Stimulated activated CD4-positive, alpha-beta T cell treated with anti-CD3 and anti-CD28 coated beads, Interleukin-4, amount 100 ng/mL, for 48 hours (primary cell): ENCODE measurements around the gene ARAP1.

Experiments
- DNase-seq, 2 donors: peaks; one replicate each; pipeline ENCODE4 v3.0.0-alpha.2; 2020; ENCODE audit warnings: low read depth in 2 of 2

ARAP1 gene

DNA sequence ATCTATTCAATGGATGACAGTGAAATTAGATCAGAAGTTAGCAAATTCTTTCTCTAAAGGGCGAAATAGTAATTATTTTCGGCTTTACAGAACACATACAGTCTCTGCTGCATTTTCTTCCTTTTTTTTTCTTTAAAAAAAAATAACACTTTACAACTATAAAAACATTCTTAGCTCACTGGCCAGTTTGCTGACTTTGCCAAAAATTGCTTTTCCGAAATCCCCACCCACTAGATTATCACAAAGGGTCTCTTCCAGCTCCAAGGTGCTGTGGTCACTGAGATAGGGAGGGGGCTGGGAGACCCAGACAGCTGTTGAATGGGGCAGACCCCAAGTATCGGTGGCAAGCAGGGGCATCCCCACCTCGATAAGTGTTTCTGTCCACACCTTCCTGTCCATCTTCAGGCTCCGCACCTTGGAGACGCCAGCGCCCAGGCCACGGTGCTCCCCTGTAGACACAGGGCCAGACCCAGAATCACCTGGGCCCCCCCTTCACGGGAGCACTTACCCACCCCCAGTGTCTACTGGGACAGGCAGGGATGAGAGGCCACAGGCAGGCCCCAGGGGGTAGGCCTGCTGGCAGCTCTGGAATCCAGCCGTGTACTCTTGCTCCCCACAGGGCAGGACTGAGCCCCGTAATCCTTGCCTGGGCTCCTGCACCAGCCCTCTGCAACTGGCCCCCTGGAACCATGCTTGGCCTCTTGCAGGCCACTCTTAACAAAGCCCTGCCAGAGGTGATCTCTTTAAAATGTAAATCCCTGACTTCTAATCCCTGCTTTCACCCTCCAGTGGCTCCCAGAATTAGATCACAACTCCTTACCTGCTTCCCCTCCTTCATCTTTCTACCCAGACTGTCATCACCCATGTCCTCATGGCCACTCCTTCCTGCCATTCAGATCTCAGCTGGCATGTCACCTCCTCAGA is 46.5 kb downstream of the ARAP1 start:
- no peak for DNase-seq

DNA sequence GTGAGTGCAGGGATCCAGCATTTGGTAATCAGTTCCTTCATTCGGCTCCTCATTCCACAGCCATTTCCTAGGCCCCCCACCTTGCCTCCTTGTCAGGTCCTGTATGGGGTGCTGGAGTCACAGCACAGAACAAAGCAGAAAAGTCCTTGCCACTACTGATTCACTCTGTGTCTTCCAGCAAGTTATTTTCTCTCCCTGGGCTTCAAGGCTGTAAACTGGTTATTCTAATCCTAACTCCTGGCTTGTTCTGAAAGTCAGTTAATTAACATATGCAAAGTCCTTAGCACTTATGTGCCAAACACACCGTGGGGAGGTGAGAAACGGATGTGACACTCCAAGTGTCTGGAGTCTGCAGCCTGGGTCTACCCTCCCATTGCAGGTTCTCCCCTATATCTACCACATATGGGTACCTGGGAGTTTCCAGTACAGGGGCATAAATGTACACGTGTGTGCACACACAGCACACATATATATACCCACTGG is 47.4 kb downstream of the ARAP1 start:
- DNase-seq = no peak

GRCh38 chr11:72704028-72704782 is 48.0 kb downstream of the ARAP1 start:
- no peak for DNase-seq

- DNase-seq = no peak
Observed at GRCh38 chr11:72703267-72704008, 48.8 kb downstream of the ARAP1 start.

DNA sequence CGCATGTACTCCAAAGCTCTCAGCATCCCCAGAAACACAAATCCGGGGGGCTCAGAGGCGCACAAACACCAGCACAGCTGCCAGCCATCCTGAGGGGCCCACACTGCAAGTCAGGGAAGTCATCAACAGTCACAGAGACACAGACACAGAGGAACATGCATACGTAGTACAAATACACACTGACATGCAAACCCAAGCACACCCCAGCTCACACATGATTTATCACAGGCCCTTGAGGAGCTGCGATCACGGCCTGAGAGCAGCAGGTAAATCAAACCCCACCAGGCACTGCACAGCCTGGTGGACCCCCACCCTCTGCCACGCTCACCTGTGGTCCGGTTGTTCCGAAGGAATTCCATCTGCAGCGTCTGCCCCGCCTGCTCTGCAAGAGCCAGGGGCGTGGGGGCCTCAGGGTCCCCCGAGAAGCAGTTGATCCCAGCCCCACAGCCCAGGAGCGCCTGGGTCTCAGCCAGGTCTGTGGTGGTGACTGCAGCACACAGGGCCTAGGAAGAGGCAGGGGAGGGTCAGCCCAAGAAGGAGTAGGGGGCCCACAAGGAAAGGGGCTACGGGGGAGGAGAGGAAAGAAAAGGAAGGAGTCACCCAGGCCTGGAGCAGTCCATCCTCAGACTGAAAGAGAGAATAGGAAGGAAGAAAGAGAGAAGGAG is 49.5 kb downstream of the ARAP1 start:
- DNase-seq = no peak

- no peak for DNase-seq
Observed at GRCh38 chr11:72702096-72702495, 50.1 kb downstream of the ARAP1 start.

DNA sequence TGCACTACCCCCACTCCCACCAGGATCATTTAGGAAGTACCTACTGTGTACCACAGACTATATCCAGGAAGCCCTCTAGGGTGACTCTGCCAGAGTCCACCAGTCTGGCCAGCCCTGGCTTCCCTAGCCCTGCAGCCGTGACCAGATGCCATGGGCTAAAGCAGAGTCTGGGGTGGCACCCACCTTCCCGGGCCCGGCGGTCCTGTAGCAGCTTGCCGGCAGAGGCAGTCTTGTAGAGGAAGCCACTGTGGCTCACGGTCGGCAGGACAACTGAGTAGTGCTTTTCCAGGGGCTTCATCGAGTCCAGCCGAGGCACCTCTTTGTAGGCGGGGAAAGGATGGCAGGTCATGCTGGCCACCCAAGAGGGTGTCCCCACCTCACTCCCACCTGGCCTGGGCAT is 50.7 kb downstream of the ARAP1 start:
- no peak for DNase-seq

- no peak for DNase-seq
Observed at GRCh38 chr11:72700146-72700545, 52.1 kb downstream of the ARAP1 start.

DNA sequence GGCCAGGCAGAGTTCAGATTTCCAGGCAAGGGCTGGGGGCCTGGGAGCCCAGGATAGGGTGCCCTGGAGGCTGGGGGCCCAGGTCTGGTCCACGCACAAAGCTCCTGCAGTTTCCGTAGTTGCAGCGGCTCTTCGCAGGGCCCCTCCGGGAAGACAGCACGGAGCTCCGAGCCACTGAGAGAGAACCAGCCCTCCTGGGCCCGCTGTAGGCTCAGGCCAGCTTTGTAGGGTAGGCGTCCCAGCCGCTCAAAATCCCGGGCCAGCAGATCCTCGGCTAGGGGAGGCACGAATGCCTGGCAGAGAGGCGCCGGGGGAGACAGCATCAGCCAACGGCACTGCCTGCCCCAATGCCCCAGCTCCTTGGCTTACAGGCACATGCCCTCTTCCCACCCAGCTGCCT is 54.4 kb downstream of the ARAP1 start:
- no peak for DNase-seq

- DNase-seq = no peak
Observed at GRCh38 chr11:72696866-72697700, 55.1 kb downstream of the ARAP1 start.

- DNase-seq = no peak
Observed at GRCh38 chr11:72695354-72695753, 56.9 kb downstream of the ARAP1 start.

GRCh38 chr11:72693271-72693968 is 58.8 kb downstream of the ARAP1 start:
- DNase-seq = no peak

GRCh38 chr11:72692498-72693237 is 59.5 kb downstream of the ARAP1 start:
- no peak for DNase-seq

- DNase-seq = no peak
Observed at GRCh38 chr11:72690166-72690565, 62.0 kb downstream of the ARAP1 start.

DNA sequence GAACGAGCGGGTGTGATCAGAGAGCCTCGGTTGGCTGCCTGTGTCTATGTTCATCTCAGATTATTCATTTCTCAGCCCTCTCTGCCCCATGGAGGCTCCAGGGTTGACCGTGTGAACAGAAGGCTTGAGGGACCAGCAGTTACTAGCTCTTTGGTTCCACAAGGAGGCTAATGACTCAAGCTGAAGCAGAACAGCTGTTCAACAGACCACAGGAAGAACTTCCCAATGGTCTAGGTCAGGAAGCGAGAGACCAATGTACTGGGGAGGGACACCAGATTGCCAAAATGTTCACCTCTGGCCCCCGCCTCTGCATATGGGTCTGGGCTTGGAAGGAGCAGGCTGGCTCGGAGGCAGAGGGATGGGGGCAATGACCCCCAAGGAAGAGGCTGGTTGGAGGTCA is 63.3 kb downstream of the ARAP1 start:
- DNase-seq = no peak

DNA sequence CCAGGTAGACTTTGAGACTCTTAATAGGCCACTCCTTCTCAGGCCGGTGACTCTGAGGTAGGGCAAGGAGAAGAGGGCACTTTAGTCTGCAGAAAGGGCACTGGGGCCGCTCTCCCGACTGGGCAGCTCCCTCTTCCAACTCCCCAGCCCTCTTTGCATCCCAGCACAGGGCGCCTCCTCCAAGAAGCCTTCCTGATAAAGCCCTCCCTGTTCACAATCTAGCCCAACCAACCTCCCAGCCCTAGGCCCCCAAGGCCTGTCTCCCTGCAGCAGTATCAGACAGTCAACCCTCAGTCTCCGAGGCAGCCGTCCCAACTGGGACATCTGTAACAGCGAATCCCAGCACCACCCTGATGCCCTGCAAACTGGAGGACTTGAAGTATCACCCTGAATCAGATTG is 63.7 kb downstream of the ARAP1 start:
- DNase-seq = no peak

GRCh38 chr11:72687326-72687725 is 64.9 kb downstream of the ARAP1 start:
- no peak for DNase-seq

DNA sequence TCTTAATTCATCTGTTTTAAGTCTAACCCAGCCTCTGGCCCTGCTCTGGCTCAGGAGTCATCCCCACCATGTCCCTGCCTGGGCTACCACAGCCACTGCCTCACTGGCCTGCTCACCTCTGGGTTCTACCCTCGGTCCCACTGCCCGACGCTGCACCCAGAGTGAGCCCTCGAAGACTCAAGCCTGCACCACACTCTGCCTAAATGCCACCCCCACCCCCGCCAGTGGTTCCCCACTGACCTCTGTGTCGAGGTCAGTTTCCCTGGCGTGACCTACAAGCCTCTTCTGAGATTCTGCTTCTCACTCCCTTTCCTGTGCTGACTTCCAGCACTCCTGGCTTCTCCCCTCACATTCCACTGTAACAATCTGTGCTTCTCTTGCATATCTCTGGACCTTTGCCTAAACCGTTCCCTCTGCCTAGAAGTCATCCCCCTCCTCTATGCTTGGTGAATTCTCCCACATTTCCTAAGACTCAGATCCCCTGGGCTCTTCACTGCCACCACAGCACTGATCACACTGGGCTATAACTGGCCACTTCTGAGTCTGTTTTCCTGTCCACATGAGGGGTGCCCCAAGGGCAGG is 65.5 kb downstream of the ARAP1 start:
- no peak for DNase-seq
